HG03103 (cell line): ENCODE measurements around the gene POLD3.

Source experiments
- ATAC-seq: cut with Tn5 transposase; IDR thresholded peaks from one replicate; pipeline ENCODE4 v1.9.1; 2021; ENCODE audit warnings: low read depth; ENCODE audit not compliant: unreplicated experiment

Gene POLD3

GRCh38 chr11:74685905-74686304, 93.5 kb downstream of the POLD3 start:
- ATAC-seq = no peak

- ATAC-seq = no peak
Observed at GRCh38 chr11:74686792-74687191, 94.4 kb downstream of the POLD3 start.

- ATAC-seq = no peak
Observed at GRCh38 chr11:74687237-74688023, 95.0 kb downstream of the POLD3 start.

GRCh38 chr11:74689666-74690065, 97.3 kb downstream of the POLD3 start:
- ATAC-seq = no peak

GRCh38 chr11:74691755-74692154, 99.4 kb downstream of the POLD3 start:
- ATAC-seq = no peak
